Right forelimb (tissue), 1 donor: Measurements from ENCODE around the gene TRIM34.
A peak's percentile ranks its signal among the peaks of the same experiment; 100 is the strongest.
"Not testable (repeated sequence)": the region's sequence is repeated elsewhere in the genome, so short reads cannot be mapped to it uniquely, and the experiment has no call there.

Source experiments
- DNase-seq: peaks from one replicate; pipeline ENCODE4 v3.0.0-alpha.2; 2018

Gene TRIM34

GRCh38 chr11:5622802-5623201 is 2.0 kb upstream of the TRIM34 start:
- no peak for DNase-seq

GRCh38 chr11:5625281-5625680 is 480 bp downstream of the TRIM34 start:
- no peak for DNase-seq

- DNase-seq, result no peak
Measured at GRCh38 chr11:5626196-5626595, 1.4 kb downstream of the TRIM34 start.

GRCh38 chr11:5631417-5631816 is 6.6 kb downstream of the TRIM34 start:
- DNase-seq, result no peak

GRCh38 chr11:5631969-5632635 is 7.3 kb downstream of the TRIM34 start:
- DNase-seq, result no peak

GRCh38 chr11:5639953-5640352 is 15.2 kb downstream of the TRIM34 start:
- DNase-seq, result no peak

- DNase-seq, result no peak
Measured at GRCh38 chr11:5643585-5643984, 18.8 kb downstream of the TRIM34 start.

- no peak for DNase-seq
Measured at GRCh38 chr11:5646139-5646538, 21.3 kb downstream of the TRIM34 start.

GRCh38 chr11:5655474-5655873 is 30.7 kb downstream of the TRIM34 start:
- no peak for DNase-seq

GRCh38 chr11:5656956-5657355 is 32.2 kb downstream of the TRIM34 start:
- DNase-seq, result not testable (repeated sequence)

- DNase-seq, result no peak
Measured at GRCh38 chr11:5658318-5658717, 33.5 kb downstream of the TRIM34 start.

- DNase-seq, result no peak
Measured at GRCh38 chr11:5663511-5663910, 38.7 kb downstream of the TRIM34 start.

- DNase-seq, result no peak
Measured at GRCh38 chr11:5665051-5665570, 40.3 kb downstream of the TRIM34 start.

GRCh38 chr11:5665746-5666401 is 41.1 kb downstream of the TRIM34 start:
- DNase-seq, result no peak

- no peak for DNase-seq
Measured at GRCh38 chr11:5666402-5666793, 41.6 kb downstream of the TRIM34 start.

- DNase-seq, result no peak
Measured at GRCh38 chr11:5671831-5672230, 47.0 kb downstream of the TRIM34 start.

- no peak for DNase-seq
Measured at GRCh38 chr11:5674391-5674790, 49.6 kb downstream of the TRIM34 start.

- DNase-seq, result no peak
Measured at GRCh38 chr11:5679811-5680210, 55.0 kb downstream of the TRIM34 start.

- DNase-seq, result not testable (repeated sequence)
Measured at GRCh38 chr11:5682890-5683441, 58.2 kb downstream of the TRIM34 start.

- not testable (repeated sequence) for DNase-seq
Measured at GRCh38 chr11:5683620-5684019, 58.8 kb downstream of the TRIM34 start.

- DNase-seq, result no peak
Measured at GRCh38 chr11:5684036-5684645, 59.3 kb downstream of the TRIM34 start.

GRCh38 chr11:5684646-5685362 is 60.0 kb downstream of the TRIM34 start, which contains the start of gene TRIM5:
Gene TRIM5 (minus strand): TSS chr11:5685074. CDS start chr11:5680177, 4,897 bp downstream.
- DNase-seq, result peak; percentile 87

- DNase-seq, result no peak
Measured at GRCh38 chr11:5686426-5686825, 61.6 kb downstream of the TRIM34 start.
